Rectal smooth muscle tissue (tissue), 1 donor: ENCODE measurements around the gene DLEC1.
A peak's percentile ranks its signal among the peaks of the same experiment; 100 is the strongest.

Source experiments
- H3K27ac ChIP-seq: one replicate; pipeline ENCODE4 v1.7.0; 2013; ENCODE audit warnings: low read depth, low read length, inconsistent platforms
- H3K27me3 ChIP-seq: one replicate; pipeline ENCODE4 v1.7.0; 2013; ENCODE audit warnings: low read length; ENCODE audit not compliant: control insufficient read depth, insufficient read depth
- H3K36me3 ChIP-seq: one replicate; pipeline ENCODE4 v1.7.0; 2013; ENCODE audit warnings: low read length; ENCODE audit not compliant: control insufficient read depth, insufficient read depth
- H3K4me1 ChIP-seq: one replicate; pipeline ENCODE4 v1.7.0; 2013; ENCODE audit warnings: low read length; ENCODE audit not compliant: control insufficient read depth, insufficient read depth
- H3K4me3 ChIP-seq: one replicate; pipeline ENCODE4 v1.7.0; 2013; ENCODE audit warnings: low read length
- H3K9ac ChIP-seq: one replicate; pipeline ENCODE4 v1.7.0; 2013; ENCODE audit warnings: low read length

The DLEC1 gene

DNA sequence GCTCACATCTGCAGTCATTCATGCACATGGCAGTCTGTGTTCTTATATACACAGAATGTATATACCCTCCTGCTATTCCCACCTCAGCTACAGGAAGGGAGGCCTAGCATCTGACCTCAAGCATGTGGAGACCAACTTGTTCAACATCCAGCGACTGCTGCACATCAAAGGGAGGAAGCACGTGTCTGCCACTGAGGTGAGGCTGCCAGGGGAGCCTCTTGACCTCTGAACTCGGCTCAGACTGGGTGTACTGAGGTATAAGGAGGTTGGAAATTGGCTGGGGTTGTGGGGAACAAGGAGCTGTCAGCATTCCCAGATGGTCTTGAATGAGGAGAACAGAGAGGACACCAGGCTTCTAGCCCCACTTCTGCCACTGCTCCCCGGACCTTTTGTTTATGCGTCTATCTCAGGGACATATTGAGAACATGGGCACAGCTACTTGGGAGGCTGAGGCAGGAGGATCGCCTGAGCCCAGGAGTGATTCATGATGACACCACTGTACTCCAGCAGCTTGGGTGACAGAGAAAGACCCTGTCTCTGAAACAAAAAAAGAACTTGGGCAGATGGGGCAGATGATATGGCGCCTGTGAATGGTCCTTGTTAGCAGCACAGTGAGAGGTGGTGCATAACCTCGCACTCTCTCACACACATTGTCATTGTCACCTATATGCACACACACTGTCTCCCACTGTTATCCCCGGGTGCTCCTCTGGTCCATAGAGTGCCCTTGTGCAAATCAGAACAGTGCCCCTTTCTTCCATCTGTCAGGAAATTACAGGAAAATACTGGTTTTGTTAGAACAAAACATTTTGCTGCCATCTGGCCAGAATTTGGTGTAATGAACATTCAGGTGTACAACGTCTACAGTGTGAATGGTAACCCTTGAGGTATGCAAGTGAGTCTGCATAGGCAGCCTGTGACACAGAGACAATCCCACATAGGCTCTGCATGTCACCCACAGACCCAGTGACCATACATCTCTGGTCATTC is 43.1 kb upstream of the DLEC1 start:
- Histone ChIP-seq H3K27ac (no peak overlapping the region), H3K36me3 (peaks cover 7% of the 10 kb centered on the region), H3K4me3 (no peak overlapping the region), H3K4me1 (peaks cover 12% of the 10 kb centered on the region), H3K27me3 (no peaks in the 10 kb centered on the region), H3K9ac (no peak overlapping the region)

DNA sequence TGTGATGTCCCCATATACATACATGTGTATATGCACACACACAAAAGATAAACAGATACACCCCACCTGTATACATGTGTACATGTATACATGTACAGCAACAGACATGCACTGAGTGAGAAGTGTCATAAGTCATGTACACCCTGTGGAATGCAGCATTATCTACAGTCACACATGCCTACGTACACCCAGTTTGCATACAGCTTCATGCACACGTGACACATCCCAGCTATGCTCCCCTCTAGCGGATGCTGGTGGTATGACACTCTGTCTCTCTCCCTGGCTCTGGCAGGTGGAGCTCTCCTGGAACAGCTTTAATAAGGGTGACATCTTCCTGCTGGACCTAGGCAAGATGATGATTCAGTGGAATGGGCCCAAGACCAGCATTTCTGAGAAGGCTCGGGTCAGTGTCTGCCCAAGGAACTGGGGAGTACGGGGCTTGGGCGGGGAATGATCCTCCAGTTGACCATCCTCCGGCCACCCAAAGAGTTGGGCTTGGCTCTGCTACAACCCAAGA is 42.2 kb upstream of the DLEC1 start:
- H3K27ac ChIP-seq, result no peak overlapping the region
- H3K27me3 ChIP-seq, result no peaks in the 10 kb centered on the region
- H3K9ac ChIP-seq, result no peak overlapping the region
- H3K4me3 ChIP-seq, result no peak overlapping the region
- peaks cover 12% of the 10 kb centered on the region for H3K4me1 ChIP-seq
- peaks cover 7% of the 10 kb centered on the region for H3K36me3 ChIP-seq

DNA sequence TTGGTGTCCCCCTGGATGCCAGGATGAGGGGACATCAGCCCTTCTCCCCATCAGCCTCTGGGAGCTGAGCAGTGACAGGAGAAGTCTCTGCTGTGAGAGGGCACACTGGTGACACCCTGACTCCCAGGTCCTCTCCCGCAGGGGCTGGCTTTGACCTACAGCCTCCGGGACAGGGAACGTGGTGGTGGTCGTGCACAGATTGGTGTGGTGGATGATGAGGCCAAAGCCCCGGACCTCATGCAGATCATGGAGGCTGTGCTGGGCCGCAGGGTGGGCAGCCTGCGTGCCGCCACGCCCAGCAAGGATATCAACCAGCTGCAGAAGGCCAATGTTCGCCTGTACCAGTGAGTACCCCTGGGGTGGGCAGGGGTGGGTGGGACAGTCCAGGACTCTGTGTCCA is 41.7 kb upstream of the DLEC1 start:
- no peak overlapping the region for H3K9ac ChIP-seq

DNA sequence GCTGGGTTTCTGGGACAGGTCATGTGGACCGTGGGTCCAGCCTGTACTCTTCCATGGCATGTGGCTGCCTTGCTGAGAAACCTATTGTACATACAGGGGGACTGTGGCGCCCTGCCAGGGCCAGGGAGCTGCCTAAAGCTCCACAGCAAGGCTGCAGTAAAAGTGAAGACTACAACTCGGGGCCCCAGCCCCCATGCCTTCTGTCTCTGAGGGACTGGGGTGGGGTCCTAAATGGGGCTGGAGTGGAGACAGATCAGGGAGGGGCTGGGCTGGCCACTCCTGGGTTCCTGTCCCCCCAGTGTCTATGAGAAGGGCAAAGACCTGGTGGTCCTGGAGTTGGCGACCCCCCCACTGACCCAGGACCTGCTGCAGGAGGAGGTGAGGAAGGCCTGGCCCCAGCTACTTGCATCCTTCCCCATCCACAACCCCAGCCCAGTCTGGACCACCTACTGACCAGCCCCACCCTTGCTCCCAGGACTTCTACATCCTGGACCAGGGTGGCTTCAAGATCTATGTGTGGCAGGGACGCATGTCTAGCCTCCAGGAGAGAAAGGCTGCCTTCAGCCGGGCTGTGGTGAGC is 41.1 kb upstream of the DLEC1 start:
- Histone ChIP-seq H3K36me3 (peaks cover 13% of the 10 kb centered on the region), H3K4me1 (peaks cover 12% of the 10 kb centered on the region), H3K27me3 (no peaks in the 10 kb centered on the region), H3K9ac (no peak overlapping the region), H3K4me3 (no peak overlapping the region), H3K27ac (peak overlapping the region; percentile 85)

More for the DNA sequence above, 41.7 kb upstream of the DLEC1 start:
- no peak overlapping the region for H3K27ac ChIP-seq
- no peaks in the 10 kb centered on the region for H3K27me3 ChIP-seq
- no peak overlapping the region for H3K4me3 ChIP-seq
- peaks cover 11% of the 10 kb centered on the region for H3K36me3 ChIP-seq
- H3K4me1 ChIP-seq, result peaks cover 12% of the 10 kb centered on the region

DNA sequence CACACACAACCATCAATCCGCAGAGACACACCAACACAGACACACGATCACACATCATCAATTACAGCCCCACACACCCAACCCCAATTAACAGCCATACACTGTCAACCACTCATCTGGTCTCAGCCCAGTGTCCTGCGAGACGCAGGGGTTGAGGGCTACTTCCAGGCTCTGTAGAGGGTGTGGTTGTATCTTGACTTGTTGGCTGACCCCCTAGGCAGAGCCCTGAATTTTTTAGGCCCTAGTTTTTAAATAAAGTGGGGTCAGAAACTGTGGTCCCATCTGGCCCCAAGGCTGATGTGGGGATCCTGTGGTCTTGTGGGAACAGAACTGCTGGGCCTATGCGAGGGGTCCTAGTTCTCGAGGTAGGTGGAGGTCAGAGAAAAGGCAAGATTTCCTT is 39.2 kb upstream of the DLEC1 start:
- H3K9ac ChIP-seq, result no peak overlapping the region
- H3K27ac ChIP-seq, result no peak overlapping the region
- peaks cover 9% of the 10 kb centered on the region for H3K4me1 ChIP-seq
- H3K4me3 ChIP-seq, result no peak overlapping the region
- H3K36me3 ChIP-seq, result peaks cover 13% of the 10 kb centered on the region
- no peaks in the 10 kb centered on the region for H3K27me3 ChIP-seq

DNA sequence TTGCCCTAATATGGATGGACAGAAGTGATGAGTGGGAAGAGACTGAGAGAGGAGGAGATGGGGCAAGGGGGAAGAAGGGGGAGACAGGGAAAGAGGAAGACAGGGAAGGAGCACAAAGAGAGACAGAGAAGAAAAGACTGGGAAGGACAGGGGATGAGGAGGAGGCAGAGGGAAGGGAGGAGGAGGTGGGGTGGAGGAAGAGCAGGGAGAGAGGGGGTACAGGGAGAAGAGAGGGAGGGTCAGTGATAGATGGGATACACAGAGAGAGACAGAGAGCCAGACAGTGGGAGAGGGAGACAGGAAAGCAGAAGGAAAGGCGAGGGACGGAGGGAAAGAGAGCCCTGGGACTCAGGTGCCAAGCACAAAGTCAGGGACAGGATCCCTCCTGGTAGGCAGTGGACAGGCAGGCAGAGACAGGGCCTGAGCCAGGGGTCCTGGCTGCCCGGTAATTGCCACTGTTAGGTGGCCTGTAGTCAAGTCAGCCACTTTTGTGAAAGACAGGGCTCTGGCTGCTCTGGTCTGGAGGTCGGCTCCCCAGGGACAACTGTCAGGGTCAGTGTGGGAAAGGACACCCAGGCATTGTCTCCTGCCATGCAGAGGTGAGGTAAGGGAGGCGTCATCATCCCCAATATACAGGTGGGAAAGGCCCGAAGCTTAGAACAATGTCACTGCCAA is 38.6 kb upstream of the DLEC1 start:
- Histone ChIP-seq H3K27ac (no peak overlapping the region), H3K4me1 (peaks cover 9% of the 10 kb centered on the region), H3K4me3 (no peak overlapping the region), H3K36me3 (peaks cover 10% of the 10 kb centered on the region), H3K9ac (no peak overlapping the region), H3K27me3 (no peaks in the 10 kb centered on the region)

DNA sequence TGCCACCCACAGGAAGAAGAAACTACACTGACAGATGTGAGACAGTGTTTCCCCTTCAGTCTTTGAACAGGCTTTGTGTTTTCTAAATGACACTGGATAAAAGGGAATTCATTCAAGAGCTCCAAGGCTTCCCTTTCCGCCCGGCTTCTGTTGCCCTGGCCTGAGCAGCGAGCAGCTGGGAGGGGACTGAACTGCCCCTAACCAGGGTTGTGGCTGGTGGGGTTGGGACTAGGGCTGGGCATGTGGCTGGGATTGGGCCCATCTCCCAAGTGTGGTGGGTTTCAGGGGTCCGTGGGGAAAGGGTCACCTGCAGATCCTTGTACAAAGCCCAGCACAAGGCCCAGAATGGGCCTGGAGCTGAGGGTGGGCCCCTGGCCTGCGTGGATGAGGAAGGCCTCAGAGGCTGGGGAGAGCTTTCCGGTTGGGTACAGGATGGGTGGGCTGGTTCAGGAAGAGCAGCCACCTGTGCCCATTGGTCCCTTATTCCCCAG is 38.0 kb upstream of the DLEC1 start:
- Histone ChIP-seq H3K4me1 (peaks cover 9% of the 10 kb centered on the region), H3K36me3 (peaks cover 8% of the 10 kb centered on the region), H3K27ac (no peak overlapping the region), H3K27me3 (no peaks in the 10 kb centered on the region), H3K4me3 (no peak overlapping the region), H3K9ac (no peak overlapping the region)

DNA sequence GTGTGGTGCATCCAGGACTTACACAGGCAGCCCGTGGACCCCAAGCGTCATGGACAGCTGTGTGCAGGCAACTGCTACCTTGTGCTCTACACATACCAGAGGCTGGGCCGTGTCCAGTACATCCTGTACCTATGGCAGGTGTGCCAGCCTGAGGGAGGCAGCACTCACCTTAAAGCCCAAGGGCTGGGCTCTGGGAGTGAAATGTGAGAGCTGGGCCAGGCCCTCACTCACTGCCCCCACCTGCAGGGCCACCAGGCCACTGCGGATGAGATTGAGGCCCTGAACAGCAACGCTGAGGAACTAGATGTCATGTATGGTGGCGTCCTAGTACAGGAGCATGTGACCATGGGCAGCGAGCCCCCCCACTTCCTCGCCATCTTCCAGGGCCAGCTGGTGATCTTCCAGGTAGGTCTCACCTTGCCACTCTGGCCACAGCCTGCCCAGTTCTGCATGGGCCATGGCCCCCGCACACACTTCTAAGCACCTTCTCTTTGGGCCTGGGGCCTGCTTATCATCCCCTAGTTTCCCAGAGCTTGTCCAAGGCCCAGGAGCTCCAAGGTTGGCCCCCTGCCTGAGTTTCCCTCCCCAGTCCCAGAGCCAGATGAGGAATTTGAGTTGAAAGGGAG is 37.4 kb upstream of the DLEC1 start:
- no peak overlapping the region for H3K27ac ChIP-seq
- no peak overlapping the region for H3K9ac ChIP-seq
- peaks cover 9% of the 10 kb centered on the region for H3K4me1 ChIP-seq
- no peak overlapping the region for H3K4me3 ChIP-seq
- H3K36me3 ChIP-seq, result peaks cover 8% of the 10 kb centered on the region
- H3K27me3 ChIP-seq, result no peaks in the 10 kb centered on the region

DNA sequence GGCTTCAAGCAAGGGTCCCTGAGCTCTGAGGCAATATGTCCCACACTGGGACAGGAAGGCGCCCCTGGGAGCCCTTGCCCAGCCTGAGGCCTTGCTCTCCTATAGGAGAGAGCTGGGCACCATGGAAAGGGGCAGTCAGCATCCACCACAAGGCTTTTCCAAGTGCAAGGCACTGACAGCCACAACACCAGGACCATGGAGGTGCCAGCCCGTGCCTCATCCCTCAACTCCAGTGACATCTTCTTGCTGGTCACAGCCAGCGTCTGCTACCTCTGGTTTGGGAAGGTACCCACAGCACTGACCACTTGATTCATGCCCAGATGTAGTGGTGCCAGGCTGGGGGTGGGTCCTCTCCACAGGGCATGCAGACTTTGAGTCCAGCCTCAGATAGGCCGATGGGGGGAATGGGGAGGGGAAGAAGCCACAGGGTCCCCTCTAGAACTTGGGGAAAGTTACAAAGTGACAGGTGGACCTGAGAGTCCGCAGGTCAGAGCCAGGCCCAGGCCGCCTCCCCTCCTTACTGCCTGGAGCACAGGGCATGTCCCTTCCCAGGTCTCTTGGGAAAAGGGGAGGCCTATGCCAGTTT is 36.6 kb upstream of the DLEC1 start:
- H3K4me3 ChIP-seq, result no peak overlapping the region
- peaks cover 9% of the 10 kb centered on the region for H3K4me1 ChIP-seq
- no peak overlapping the region for H3K9ac ChIP-seq
- no peak overlapping the region for H3K27ac ChIP-seq
- H3K27me3 ChIP-seq, result no peaks in the 10 kb centered on the region
- peaks cover 8% of the 10 kb centered on the region for H3K36me3 ChIP-seq

DNA sequence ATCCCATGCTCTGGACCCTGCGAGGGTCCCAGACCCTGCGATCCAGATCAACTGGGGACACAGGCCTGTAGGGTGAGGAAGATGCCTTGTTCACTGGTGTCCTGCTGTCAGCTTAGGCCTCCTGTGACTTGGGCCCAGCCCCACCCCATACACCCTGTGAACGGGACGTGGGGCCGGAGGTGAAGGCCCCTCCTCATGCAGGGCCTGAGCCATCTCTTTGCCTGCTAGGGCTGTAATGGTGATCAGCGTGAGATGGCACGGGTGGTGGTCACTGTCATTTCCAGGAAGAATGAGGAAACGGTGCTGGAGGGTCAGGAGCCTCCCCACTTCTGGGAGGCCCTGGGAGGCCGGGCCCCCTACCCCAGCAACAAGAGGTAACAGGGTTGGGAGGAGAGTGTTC is 36.1 kb upstream of the DLEC1 start:
- Histone ChIP-seq H3K4me3 (no peak overlapping the region), H3K4me1 (peaks cover 9% of the 10 kb centered on the region), H3K36me3 (peaks cover 10% of the 10 kb centered on the region), H3K27ac (no peak overlapping the region), H3K9ac (no peak overlapping the region), H3K27me3 (no peaks in the 10 kb centered on the region)

DNA sequence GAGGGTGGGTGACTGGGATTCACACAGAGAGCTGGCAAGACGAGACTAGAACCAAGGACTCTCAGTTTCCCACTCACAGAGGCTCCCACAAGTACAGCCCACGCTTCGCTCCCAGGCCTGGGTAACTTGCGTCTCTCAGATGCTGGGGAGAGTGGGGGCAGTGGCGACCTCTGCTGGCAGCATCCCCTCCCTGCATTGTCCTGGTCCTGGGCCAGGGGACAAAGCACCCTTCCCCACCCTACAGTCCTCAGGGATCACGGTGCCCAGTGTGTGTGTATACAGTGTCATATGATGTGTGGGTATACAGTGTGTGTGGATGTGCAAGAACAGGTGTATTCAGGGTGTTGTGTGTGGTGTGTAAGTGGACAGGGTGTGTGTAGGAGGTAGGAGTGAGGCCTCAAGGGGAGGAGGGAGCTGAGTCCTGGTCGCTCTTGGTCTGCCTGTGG is 35.6 kb upstream of the DLEC1 start:
- no peak overlapping the region for H3K9ac ChIP-seq
- no peak overlapping the region for H3K27ac ChIP-seq
- peaks cover 12% of the 10 kb centered on the region for H3K36me3 ChIP-seq
- H3K4me3 ChIP-seq, result no peak overlapping the region
- H3K27me3 ChIP-seq, result no peaks in the 10 kb centered on the region
- H3K4me1 ChIP-seq, result peaks cover 5% of the 10 kb centered on the region
